Endodermal cell (in vitro differentiated cells): ENCODE results near the gene DROSHA. TPM values are rescaled to one million over a fixed set of nuclear protein-coding genes. Genes with fewer than 3 reads are reported as not detected.

Source experiments
- DNase-seq: peaks from one replicate; pipeline ENCODE4 v3.0.0-alpha.2; 2017
- H3K27ac ChIP-seq: 2 replicates; pipeline ENCODE4 v1.5.1; 2013; ENCODE audit warnings: mild to moderate bottlenecking, low read depth, low read length, moderate library complexity
- H3K27me3 ChIP-seq: 2 replicates; pipeline ENCODE4 v1.6.1; 2013; ENCODE audit warnings: mild to moderate bottlenecking, low read length, moderate library complexity; ENCODE audit not compliant: insufficient read depth, control insufficient read depth, poor library complexity, severe bottlenecking
- H3K36me3 ChIP-seq: 2 replicates; pipeline ENCODE4 v1.7.0; 2013; ENCODE audit warnings: mild to moderate bottlenecking, low read length, moderate library complexity; ENCODE audit not compliant: control insufficient read depth, insufficient read depth
- H3K4me1 ChIP-seq: one replicate; pipeline ENCODE4 v1.7.0; 2013; ENCODE audit warnings: low read length; ENCODE audit not compliant: control insufficient read depth, insufficient read depth
- H3K4me3 ChIP-seq: 2 replicates; pipeline ENCODE4 v1.5.1; 2013; ENCODE audit warnings: mild to moderate bottlenecking, low read length, moderate library complexity
- H3K9ac ChIP-seq: 2 replicates; pipeline ENCODE4 v1.6.1; 2013; ENCODE audit warnings: mild to moderate bottlenecking, low read length, moderate library complexity; ENCODE audit not compliant: poor library complexity, severe bottlenecking; ENCODE audit errors: extremely low read depth
- H3K9me3 ChIP-seq: 2 replicates; pipeline ENCODE4 v1.6.1; 2013; ENCODE audit warnings: mild to moderate bottlenecking, low read length, moderate library complexity; ENCODE audit not compliant: control insufficient read depth
- H3K27ac Mint-ChIP-seq: 2 replicates; pipeline ENCODE4 v1.8.0; 2020; ENCODE audit warnings: mixed read lengths
- H3K27me3 Mint-ChIP-seq: 2 replicates; pipeline ENCODE4 v1.8.0; 2021; ENCODE audit warnings: mild to moderate bottlenecking, mixed read lengths; ENCODE audit not compliant: insufficient read depth
- H3K36me3 Mint-ChIP-seq: 2 replicates; pipeline ENCODE4 v1.8.0; 2020; ENCODE audit warnings: low read depth, mixed read lengths
- H3K4me1 Mint-ChIP-seq: 2 replicates; pipeline ENCODE4 v1.8.0; 2020; ENCODE audit warnings: mixed read lengths
- H3K4me3 Mint-ChIP-seq: 2 replicates; pipeline ENCODE4 v1.8.0; 2020; ENCODE audit warnings: mild to moderate bottlenecking, moderate library complexity, mixed read lengths
- H3K9me3 Mint-ChIP-seq: 2 replicates; pipeline ENCODE4 v1.8.0; 2020; ENCODE audit warnings: mild to moderate bottlenecking, mixed read lengths
- WGBS, 2 experiments: methylation state at CpG; one replicate each; pipeline versions ENCODE4 v1.1.5 to v1.1.7; 2013; ENCODE audit warnings: missing lambda C conversion rate in 2 of 2, mixed read lengths in 1 of 2; ENCODE audit not compliant: insufficient coverage in 1 of 2, insufficient read length in 1 of 2; 5-methylcytosine and 5-hydroxymethylcytosine counted together
- total RNA-seq, 2 donors: library from RNA; stranded (reverse); fragmentation: NEBNext Ultra II Directional in 1 of 2; extraction: Animal tissue kit (Norgen Biotek cat#: 25700) in 1 of 2; gene quantifications; 2 replicates in 1 of 2; 3 replicates in 1 of 2; pipeline ENCODE4 v1.2.1, GENCODE V29; 2021
- TF ChIP-seq, protein P1 (sequence below): fragments of 200-600 bp; sonication (generic); conservative IDR thresholded peaks from 2 replicates; pipeline ENCODE4 v1.5.0; 2021; ENCODE audit warnings: antibody characterized with exemption, mild to moderate bottlenecking

DROSHA gene
- total RNA-seq, 2 donors from 2014 or later = 116 to 132 TPM

DNA sequence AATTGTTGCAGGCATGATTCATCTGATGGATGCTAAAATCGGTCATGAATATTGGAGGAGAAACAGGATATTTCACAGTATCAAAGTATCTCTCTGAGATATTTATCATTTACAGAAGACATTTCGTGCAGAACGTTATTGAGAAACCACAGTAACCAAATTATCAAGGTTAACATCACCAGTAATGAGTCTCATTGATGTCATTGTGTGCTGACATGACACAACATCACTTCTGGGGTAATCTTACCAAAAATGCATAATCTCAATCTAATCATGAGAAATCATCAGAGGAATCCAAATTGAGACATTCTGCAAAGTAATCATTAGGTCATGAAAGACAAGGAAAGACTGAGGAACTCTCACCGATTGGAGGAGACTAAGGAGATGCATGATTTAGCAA lies 42.9 kb upstream of the DROSHA start:
- Mint-ChIP-seq H3K4me1 (peaks cover 3% of the 10 kb centered on the region), H3K36me3 (no peaks in the 10 kb centered on the region), H3K9me3 (no peaks in the 10 kb centered on the region), H3K27ac (no peak overlapping the region), H3K4me3 (no peak overlapping the region), H3K27me3 (no peaks in the 10 kb centered on the region)
- Histone ChIP-seq H3K4me1 (no peaks in the 10 kb centered on the region), H3K4me3 (no peak overlapping the region), H3K27me3 (no peaks in the 10 kb centered on the region), H3K27ac (no peak overlapping the region), H3K9ac (no peak overlapping the region), H3K9me3 (no peaks in the 10 kb centered on the region), H3K36me3 (no peaks in the 10 kb centered on the region)
- 84 to 97% methylated on average over 4 of the region's 4 CpGs for WGBS, 2 experiments
- TF ChIP-seq, protein P1, sequence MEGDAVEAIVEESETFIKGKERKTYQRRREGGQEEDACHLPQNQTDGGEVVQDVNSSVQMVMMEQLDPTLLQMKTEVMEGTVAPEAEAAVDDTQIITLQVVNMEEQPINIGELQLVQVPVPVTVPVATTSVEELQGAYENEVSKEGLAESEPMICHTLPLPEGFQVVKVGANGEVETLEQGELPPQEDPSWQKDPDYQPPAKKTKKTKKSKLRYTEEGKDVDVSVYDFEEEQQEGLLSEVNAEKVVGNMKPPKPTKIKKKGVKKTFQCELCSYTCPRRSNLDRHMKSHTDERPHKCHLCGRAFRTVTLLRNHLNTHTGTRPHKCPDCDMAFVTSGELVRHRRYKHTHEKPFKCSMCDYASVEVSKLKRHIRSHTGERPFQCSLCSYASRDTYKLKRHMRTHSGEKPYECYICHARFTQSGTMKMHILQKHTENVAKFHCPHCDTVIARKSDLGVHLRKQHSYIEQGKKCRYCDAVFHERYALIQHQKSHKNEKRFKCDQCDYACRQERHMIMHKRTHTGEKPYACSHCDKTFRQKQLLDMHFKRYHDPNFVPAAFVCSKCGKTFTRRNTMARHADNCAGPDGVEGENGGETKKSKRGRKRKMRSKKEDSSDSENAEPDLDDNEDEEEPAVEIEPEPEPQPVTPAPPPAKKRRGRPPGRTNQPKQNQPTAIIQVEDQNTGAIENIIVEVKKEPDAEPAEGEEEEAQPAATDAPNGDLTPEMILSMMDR = no peak
- no peak for DNase-seq

DNA sequence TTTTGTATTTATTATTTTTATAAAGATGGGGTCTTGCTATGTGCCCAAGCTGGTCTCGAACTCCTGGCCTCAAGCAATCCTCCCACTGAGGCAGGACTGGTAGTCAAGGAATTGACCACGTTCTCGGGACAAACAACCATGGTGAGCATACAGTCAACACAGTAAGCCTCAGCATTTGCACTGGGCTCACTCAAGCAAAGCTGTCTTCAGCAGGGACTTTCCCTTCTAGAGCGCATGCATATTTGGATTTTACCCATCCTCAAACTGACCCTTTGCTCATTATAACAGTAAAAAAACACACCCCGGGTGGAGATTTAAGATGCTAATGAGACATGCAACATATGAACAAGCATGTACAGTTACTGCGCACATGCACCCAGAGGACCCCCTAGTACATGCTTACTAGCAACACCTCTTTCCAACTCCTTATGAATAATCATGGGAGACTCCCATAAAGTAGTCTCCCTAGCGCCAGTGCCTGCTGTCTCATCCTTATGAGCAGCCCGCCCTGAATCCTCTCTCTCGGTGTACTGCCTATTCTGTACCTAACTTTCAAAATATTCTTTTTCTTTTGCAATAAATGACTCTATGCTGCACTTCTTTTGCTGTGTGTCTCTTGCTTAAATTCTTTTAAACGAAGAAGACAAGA lies 41.7 kb upstream of the DROSHA start:
- Mint-ChIP-seq H3K4me1 (peaks cover 4% of the 10 kb centered on the region), H3K27ac (no peak overlapping the region)

DNA sequence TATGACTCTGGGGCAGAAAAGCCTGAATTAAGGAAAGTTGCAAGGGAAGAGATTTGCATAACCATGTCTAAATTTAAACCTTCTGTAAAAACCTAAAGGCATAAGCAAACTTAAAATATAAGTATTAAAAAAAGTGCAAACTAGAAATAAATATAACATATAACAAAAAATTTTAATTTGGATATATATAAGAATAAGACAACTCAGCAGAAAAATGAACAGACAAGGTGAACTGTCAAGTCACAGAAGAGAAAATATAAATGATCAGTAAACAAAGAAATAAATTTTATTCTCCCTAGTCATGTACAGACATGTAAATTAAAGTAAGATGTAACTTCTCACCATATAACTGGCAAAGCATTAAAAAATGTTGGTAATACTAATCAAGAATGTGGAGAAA lies 37.2 kb upstream of the DROSHA start:
- Histone ChIP-seq H3K27ac (no peak overlapping the region), H3K36me3 (no peaks in the 10 kb centered on the region), H3K9me3 (peaks cover 19% of the 10 kb centered on the region), H3K4me3 (no peak overlapping the region), H3K9ac (no peak overlapping the region), H3K4me1 (no peaks in the 10 kb centered on the region), H3K27me3 (no peaks in the 10 kb centered on the region)
- no peak overlapping the region for H3K27ac Mint-ChIP-seq
- H3K9me3 Mint-ChIP-seq = peaks cover 20% of the 10 kb centered on the region
- H3K36me3 Mint-ChIP-seq = peaks cover 11% of the 10 kb centered on the region
- no peaks in the 10 kb centered on the region for H3K27me3 Mint-ChIP-seq
- no peak overlapping the region for H3K4me3 Mint-ChIP-seq
- H3K4me1 Mint-ChIP-seq = peaks cover 4% of the 10 kb centered on the region
- no peak for DNase-seq
- TF ChIP-seq, protein P1 = no peak

More for the DNA sequence above, 41.7 kb upstream of the DROSHA start:
- H3K36me3 ChIP-seq = no peaks in the 10 kb centered on the region
- no peaks in the 10 kb centered on the region for H3K9me3 ChIP-seq
- no peaks in the 10 kb centered on the region for H3K27me3 Mint-ChIP-seq
- DNase-seq = no peak
- no peaks in the 10 kb centered on the region for H3K4me1 ChIP-seq
- no peaks in the 10 kb centered on the region for H3K27me3 ChIP-seq
- no peak overlapping the region for H3K27ac ChIP-seq
- H3K4me3 Mint-ChIP-seq = no peak overlapping the region
- no peaks in the 10 kb centered on the region for H3K9me3 Mint-ChIP-seq
- no peak overlapping the region for H3K9ac ChIP-seq
- H3K4me3 ChIP-seq = no peak overlapping the region
- WGBS, 2 experiments = 93 to 95% methylated on average over 10 of the region's 10 CpGs
- no peaks in the 10 kb centered on the region for H3K36me3 Mint-ChIP-seq
- TF ChIP-seq, protein P1 = no peak
